MM.1S (cell line): ENCODE measurements around the gene NFKBIZ.

Experiments used
- DNase-seq: peaks from one replicate; pipeline ENCODE4 v3.0.0-alpha.2; 2015
- H2AFZ ChIP-seq: fragments of 300-600 bp; sonication (generic); 2 replicates; pipeline ENCODE4 v1.6.0; 2016; ENCODE audit warnings: antibody characterized with exemption, low read length
- H3F3A ChIP-seq: fragments of 300-600 bp; sonication (generic); 2 replicates; pipeline ENCODE4 v1.6.1; 2016; ENCODE audit warnings: mild to moderate bottlenecking, antibody characterized with exemption, low read length, moderate library complexity, mixed read lengths; ENCODE audit not compliant: insufficient read depth
- H3K27ac ChIP-seq: fragments of 300-600 bp; sonication (generic); 2 replicates; pipeline ENCODE4 v1.5.1; 2016; ENCODE audit warnings: mild to moderate bottlenecking, low read length
- H3K27me3 ChIP-seq: fragments of 300-600 bp; sonication (generic); replicated peaks from 2 replicates; pipeline ENCODE4 v1.6.0; 2016; ENCODE audit warnings: low read length; ENCODE audit not compliant: insufficient read depth
- H3K36me3 ChIP-seq: fragments of 300-600 bp; sonication (generic); replicated peaks from 2 replicates; pipeline ENCODE4 v1.6.1; 2016; ENCODE audit warnings: mild to moderate bottlenecking, low read length, mixed read lengths; ENCODE audit not compliant: insufficient read depth
- H3K4me1 ChIP-seq: fragments of 300-600 bp; sonication (generic); 2 replicates; pipeline ENCODE4 v1.6.1; 2016; ENCODE audit warnings: low read length, mixed read lengths
- H3K4me2 ChIP-seq: fragments of 300-600 bp; sonication (generic); 2 replicates; pipeline ENCODE4 v1.6.0; 2016; ENCODE audit warnings: low read depth, low read length
- H3K4me3 ChIP-seq: fragments of 300-600 bp; sonication (generic); 2 replicates; pipeline ENCODE4 v1.5.1; 2016; ENCODE audit warnings: low read length, mixed read lengths
- H3K79me2 ChIP-seq: fragments of 300-600 bp; sonication (generic); 2 replicates; pipeline ENCODE4 v1.6.1; 2016; ENCODE audit warnings: mixed run types, low read length, mixed read lengths
- H3K9ac ChIP-seq: fragments of 300-600 bp; sonication (generic); 2 replicates; pipeline ENCODE4 v1.6.1; 2016; ENCODE audit warnings: low read length, mixed read lengths
- H3K9me2 ChIP-seq: fragments of 300-600 bp; sonication (generic); replicated peaks from 2 replicates; pipeline ENCODE4 v1.6.1; 2016; ENCODE audit warnings: mild to moderate bottlenecking, low read length, mixed read lengths; ENCODE audit not compliant: insufficient read depth
- H3K9me3 ChIP-seq: fragments of 300-600 bp; sonication (generic); replicated peaks from 2 replicates; pipeline ENCODE4 v1.6.1; 2016; ENCODE audit warnings: mild to moderate bottlenecking, low read length, mixed read lengths; ENCODE audit not compliant: insufficient read depth
- H4K20me1 ChIP-seq: fragments of 300-600 bp; sonication (generic); 2 replicates; pipeline ENCODE4 v1.6.1; 2016; ENCODE audit warnings: mild to moderate bottlenecking, low read length, moderate library complexity, mixed read lengths; ENCODE audit not compliant: insufficient read depth
- CTCF ChIP-seq: fragments of 300-600 bp; sonication (generic); IDR thresholded peaks from 2 replicates; pipeline ENCODE4 v1.5.1; 2016; ENCODE audit warnings: antibody characterized with exemption, low read length, mixed read lengths
- EZH2 ChIP-seq: fragments of 300-600 bp; sonication (generic); optimal IDR thresholded peaks from 2 replicates; pipeline ENCODE3; 2017; ENCODE audit warnings: low read depth, mild to moderate bottlenecking, antibody characterized with exemption, low read length, mixed read lengths
- EZH2phosphoT487 ChIP-seq: fragments of 300-600 bp; sonication (generic); IDR thresholded peaks from 2 replicates; pipeline ENCODE4 v1.6.1; 2018; ENCODE audit warnings: antibody characterized with exemption, low read length

The NFKBIZ gene

GRCh38 chr3:101859882-101860448 lies 10.7 kb downstream of the NFKBIZ start:
- no peaks in the 10 kb centered on the region for H3K27me3 ChIP-seq
- no peaks in the 10 kb centered on the region for H3K79me2 ChIP-seq
- no peaks in the 10 kb centered on the region; the same call in 1 of the 2 replicates for H3F3A ChIP-seq
- no peaks in the 10 kb centered on the region for H3K4me1 ChIP-seq
- H4K20me1 ChIP-seq = no peaks in the 10 kb centered on the region
- no peak overlapping the region for H3K4me3 ChIP-seq
- no peak for DNase-seq
- peaks cover 12% of the 10 kb centered on the region for H3K36me3 ChIP-seq
- H2AFZ ChIP-seq = no peak overlapping the region
- H3K9ac ChIP-seq = no peak overlapping the region
- no peaks in the 10 kb centered on the region for H3K9me2 ChIP-seq
- no peak overlapping the region for H3K27ac ChIP-seq
- H3K4me2 ChIP-seq = no peak overlapping the region
- TF ChIP-seq EZH2 = no peak
- TF ChIP-seq EZH2phosphoT487 = no peak
- no peak for TF ChIP-seq CTCF
- no peaks in the 10 kb centered on the region for H3K9me3 ChIP-seq

- Histone ChIP-seq H3K4me3 (no peak overlapping the region), H3K27me3 (no peaks in the 10 kb centered on the region), H3K4me1 (no peaks in the 10 kb centered on the region), H3K9me3 (no peaks in the 10 kb centered on the region), H3K79me2 (no peaks in the 10 kb centered on the region), H3K4me2 (no peak overlapping the region), H3K9me2 (no peaks in the 10 kb centered on the region), H4K20me1 (no peaks in the 10 kb centered on the region), H3K27ac (no peak overlapping the region), H3K36me3 (peaks cover 12% of the 10 kb centered on the region), H2AFZ (no peak overlapping the region), H3K9ac (no peak overlapping the region), H3F3A (no peaks in the 10 kb centered on the region; the same call in 1 of the 2 replicates)
- TF ChIP-seq EZH2phosphoT487 (no peak), EZH2 (no peak), CTCF (no peak)
- no peak for DNase-seq
These were observed 12.0 kb downstream of the NFKBIZ start for GRCh38 chr3:101861212-101861788.

DNA sequence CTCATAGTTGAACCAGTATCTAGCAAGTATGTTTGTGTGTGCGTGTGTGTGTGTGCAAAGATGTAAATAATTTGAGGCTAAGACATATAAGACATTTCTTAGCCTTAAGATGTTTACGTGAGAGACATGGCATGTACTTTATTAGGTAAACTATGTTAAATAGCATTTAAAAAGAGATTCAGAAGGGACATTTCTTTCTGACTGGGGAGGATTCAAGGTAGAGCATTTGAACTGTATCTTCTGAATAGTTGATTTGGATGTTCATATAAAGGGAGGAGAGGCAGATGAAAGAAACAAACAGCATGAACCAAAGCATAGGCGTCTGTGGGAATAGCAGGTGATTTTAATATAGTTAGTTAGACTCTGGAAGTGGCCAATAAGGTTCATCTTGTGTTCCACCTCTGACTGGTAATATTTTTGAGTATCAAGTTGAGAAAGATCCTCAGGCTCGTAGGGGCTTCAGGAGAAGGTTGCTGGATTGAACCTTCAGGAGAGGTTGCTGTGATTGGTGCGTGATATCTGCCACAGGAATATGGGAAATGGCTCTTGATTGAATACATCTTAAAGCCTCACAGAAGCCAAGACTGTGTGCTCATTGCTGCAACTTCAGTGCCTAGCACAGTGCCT lies 12.6 kb downstream of the NFKBIZ start:
- no peak overlapping the region for H3K4me2 ChIP-seq
- H3F3A ChIP-seq = no peaks in the 10 kb centered on the region; the same call in 1 of the 2 replicates
- no peaks in the 10 kb centered on the region for H3K4me1 ChIP-seq
- TF ChIP-seq CTCF (no peak), EZH2 (no peak), EZH2phosphoT487 (no peak)
- no peaks in the 10 kb centered on the region for H3K9me3 ChIP-seq
- H4K20me1 ChIP-seq = no peaks in the 10 kb centered on the region
- DNase-seq = no peak
- H3K4me3 ChIP-seq = no peak overlapping the region
- peaks cover 12% of the 10 kb centered on the region for H3K36me3 ChIP-seq
- H3K27ac ChIP-seq = no peak overlapping the region
- H3K9me2 ChIP-seq = no peaks in the 10 kb centered on the region
- H3K9ac ChIP-seq = no peak overlapping the region
- H3K79me2 ChIP-seq = no peaks in the 10 kb centered on the region
- no peaks in the 10 kb centered on the region for H3K27me3 ChIP-seq
- H2AFZ ChIP-seq = no peak overlapping the region
